ENCODE results near the gene DYNLT1.

GRCh38 chr6:158660333-158660754 is 15.8 kb upstream of the DYNLT1 start:
- TF ChIP-seq CTCF (IDR thresholded peaks at IDR 0.05) (peak; percentile 21 to 74 (median 59)), POLR2A (IDR thresholded peaks at IDR 0.05) (no peak)
